ENCODE results near the gene BBS1.
A peak's percentile ranks its signal among the peaks of the same experiment; 100 is the strongest.

Gene BBS1

DNA sequence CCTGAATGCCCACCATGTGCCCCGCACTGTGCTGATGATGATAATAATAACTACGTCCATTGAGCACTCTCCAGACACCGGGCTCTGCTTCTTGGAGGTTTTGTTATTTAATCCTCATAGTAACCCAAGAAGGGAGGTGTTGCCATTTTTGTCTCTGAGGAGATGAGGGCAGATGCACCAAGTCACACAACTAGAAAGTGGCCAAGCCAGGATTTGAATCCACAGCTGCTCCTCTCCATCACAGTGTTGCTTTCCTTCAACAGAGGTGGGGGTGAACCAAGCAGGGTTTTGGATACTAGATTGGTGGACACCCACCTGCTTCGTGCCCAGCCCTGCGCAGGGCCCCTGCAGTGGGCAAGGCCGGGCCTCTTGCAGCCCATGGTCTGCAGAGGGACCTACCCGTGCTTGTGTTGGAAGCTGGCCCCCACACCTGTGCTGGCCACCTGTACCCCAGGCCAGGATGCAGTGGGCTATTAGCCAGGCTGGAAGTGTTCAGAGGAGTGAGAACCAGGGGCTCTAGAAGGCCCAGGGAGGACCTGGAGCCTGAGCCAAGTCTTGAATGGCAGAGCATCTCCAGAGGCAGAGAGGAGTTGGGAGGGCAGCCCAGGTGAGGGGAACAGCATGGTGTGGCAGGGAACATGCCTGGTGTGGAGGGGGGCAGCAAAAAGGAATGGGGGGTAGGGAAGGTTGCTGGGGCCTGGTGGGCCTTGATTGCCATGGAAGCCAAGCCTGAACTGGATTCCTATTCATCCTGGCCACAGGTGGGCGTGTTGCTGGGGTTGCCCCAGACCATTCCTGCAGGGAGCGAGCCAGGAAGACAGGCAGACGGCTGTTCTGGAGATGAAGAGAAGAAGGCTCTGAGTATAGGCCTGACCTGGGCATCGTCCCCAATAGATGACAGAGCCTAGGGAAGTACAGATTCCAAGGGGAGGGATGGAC, 32.9 kb upstream of the BBS1 start:
- no peak for DNase-seq

DNA sequence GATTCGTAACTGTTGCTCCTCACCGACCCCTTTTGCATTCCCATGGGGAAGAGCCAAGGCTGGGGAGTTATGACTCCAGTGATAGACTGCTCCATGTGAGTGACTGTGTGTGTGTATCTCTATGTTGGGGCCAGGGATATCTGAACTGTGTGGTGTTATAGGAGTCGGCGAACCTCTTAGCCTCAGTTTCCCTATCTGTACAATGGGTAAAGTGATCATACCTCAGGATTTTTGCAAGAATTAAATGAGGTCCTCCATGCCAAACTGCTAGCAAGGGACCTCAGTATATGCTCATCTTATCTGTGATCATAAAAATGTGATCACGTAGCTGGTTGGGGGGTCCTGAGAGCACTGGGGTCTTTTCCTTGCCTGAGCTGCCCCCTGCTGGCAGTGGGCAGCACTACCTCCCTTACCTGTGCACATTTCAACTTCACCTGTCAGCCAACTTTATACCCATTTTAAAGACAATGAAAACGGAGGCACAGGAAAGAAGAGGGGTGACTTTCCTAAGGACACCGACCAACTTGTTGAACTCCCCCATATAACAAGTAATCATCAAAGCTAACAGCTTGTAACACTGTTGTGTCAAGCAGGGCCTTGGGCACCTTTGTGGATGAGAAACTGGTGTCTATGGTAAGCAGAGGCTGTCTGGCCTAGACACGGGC, 31.6 kb upstream of the BBS1 start:
- peak; percentile 54 to 60 for DNase-seq

DNA sequence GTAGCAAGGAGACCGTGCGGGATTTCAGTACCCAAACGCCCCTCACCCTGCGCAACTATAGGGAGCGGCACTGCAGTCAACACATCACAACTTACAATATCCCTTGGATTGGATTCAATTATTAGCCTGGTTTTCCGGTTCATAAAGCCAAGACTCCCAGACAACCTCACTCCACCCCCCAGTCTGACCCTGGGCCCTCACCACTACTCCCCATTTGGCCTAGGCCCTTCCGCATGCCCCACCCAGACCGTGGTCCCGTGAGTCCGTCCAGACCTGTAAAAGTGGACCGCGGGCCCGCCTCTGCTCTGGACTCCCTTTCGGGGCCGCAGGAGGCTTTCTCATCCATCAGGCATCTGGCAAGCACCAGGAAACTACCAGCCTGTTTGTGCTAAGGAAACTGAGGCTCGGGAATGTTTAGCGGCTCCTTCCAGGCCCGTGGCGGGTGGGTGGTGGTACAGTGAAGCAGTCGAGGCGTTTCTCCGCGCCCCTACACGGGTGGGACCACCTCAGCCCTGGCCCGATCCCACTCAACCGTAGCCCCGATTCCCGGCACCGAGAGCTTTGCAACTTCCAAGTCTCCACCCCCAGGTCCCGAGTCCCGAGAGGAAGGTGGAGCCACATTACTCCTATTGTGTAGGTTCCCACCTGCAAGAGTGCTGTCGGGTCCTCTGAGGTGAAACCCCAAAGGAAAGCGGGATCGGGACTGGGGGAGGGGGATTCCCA, 30.9 kb upstream of the BBS1 start:
- peak in 1 of 2 experiments; percentile 44 for DNase-seq

DNA sequence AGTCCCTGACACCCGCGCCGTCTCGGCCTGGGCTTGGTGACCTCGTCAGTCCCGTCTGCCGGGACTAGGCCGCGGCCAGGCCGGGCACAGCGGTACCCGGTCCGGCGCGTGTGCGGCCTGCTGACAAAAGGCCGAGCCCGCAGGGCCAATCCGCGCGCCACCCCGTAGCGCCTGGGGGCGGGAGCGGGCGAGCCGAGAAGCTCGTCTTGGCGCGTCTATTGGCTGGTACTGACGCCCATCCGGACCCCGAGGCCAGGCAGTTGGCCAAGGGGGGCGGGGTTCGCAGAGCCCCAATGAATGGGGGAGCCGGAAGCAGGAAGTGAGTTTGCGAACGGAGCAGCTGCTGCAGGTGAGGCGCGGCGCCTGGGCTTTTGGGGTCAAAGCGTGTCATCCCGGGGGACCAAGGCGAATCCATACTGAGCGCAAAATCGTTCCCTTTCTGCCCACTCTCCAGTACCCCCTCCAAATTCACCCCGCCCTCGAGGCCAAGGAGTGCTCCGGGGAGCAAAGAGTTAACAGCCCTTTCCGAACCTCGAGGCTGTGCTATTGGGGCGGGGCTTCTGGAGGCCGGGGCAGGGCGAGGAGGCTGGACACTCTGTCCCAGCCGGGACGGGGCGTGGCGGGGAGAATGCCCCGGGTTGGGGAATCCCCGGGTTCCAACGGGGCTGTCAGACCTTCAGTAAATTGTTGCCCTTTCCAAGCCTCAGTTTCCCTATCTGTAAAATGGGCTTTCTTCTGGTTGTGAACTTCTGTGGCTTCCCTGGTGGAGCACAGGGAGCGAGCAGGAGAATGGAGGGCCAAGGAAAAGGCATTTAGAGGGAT, 30.1 kb upstream of the BBS1 start, which contains the start of gene DPP3:
DPP3 (plus strand) TSS at position 318 of the 822 bp plus-strand sequence. CDS start 1,767 bp downstream, outside the sequence.
- peak; percentile 97 to 98 for DNase-seq

DNA sequence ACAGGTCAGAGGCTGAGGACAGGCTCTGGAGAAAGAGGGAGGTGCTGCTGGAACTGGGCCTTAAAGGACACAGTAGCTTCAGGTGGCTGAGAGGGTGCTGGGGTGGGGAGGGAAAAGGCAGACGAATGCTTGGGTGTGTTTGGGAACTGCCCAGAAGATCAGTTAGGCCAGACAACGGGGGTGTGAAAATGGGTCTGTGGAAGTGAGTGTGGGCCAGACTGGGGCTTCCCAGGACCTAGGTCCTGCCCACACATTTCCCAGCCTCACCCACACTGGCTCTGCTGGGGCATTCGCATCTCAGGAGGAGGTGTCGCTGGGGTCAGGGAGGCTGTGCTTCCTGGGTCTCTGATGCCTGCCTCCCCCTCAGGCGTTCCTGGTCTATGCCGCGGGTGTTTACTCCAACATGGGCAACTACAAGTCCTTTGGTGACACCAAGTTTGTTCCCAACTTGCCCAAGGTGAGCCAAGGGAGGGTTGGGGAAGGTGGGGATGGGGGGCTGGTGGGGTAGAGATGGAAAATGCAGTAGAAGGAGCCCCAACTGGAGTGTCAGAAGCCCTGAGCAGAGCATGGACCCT, 25.5 kb upstream of the BBS1 start:
- DNase-seq: no peak

DNA sequence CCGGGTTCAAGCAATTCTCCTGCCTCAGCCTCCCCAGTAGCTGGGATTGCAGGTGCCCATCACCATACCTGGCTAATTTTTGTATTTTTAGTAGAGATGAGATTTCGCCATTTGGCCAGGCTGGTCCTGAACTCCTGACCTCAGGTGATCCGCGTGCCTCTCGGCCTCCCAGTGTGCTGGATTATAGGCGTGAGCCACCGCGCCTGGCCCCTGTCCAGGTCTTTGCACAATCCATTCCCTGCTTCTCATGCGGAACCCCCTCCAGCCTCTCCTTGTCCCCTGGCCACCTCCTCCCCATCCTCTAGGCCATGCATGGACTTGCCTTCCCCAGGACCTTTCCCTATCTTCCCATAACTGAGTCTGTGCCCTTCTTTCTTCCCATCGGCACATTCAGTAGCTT, 21.5 kb upstream of the BBS1 start:
- DNase-seq: no peak

DNA sequence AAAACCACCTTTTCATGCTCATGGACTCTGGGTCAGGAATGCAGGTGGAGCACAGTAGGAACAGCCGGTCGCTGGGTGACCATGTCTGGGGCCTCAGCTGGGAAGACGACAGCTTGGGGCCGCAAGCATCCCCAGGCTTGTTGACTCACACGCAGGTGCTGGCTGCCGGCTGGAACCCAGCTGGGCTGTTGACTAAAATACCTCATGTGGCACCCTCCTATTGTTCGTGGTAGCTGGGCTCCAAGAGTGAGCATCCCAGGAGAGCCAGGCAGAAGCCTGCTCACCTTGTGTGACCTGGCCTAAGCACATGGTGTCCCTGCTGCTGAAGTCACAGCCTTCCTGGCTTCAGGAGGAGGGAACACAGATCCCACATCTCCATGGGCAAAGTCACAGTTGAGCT, 20.8 kb upstream of the BBS1 start:
- no peak for DNase-seq

DNA sequence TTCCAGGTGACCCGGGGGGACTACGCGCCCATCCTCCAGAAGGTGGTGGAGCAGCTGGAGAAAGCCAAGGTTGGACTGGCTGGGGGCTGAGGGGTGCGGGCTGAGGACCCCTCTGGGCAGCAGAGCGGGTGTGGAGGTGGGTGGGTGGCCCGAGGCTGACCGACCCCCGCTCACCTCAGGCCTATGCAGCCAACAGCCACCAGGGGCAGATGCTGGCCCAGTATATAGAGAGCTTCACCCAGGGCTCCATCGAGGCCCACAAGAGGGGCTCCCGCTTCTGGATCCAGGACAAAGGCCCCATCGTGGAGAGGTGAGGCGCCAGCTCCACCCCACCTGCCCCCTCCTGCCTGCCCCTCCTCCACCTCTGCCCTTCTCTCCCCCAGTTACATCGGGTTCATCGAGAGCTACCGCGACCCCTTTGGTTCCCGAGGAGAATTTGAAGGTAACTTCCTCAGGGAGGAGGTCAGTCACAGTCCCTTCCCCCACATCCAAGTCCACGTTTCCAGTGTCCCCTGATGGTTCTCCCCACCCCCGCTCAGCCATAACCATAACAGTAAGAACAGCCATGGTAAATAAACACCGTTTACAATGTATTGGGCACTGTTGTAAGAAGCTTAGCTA, 19.0 kb upstream of the BBS1 start:
- DNase-seq: no peak

DNA sequence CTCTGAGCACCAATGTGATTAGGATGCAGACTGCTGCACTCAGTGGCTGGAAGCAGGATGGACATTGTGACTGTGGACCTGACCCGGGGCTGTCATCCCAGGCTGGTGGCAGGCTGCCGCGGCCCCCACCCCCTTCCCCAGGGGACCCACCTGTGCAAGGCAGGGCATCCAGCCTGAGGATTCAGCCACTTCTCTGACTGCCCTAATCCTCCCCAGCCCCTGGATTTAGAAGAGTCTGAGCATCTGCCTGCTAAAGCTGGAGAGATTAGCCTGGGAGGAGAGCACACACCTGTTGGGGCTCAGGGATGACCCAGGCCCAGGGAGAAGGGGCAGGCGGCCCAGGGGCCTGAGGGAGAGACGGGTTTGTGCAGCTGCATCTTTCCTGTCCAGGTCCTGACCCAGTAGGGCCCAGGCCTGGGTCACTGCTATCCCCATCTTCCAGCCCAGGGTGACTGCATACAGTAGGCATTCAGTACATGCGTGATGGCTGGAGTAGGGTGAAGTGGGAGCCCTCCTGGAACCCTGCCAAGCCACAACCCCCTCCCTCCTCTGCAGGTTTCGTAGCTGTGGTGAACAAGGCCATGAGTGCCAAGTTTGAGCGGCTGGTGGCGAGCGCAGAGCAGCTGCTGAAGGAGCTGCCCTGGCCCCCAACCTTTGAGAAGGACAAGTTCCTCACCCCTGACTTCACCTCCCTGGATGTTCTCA, 18.1 kb upstream of the BBS1 start:
- DNase-seq: no peak

DNA sequence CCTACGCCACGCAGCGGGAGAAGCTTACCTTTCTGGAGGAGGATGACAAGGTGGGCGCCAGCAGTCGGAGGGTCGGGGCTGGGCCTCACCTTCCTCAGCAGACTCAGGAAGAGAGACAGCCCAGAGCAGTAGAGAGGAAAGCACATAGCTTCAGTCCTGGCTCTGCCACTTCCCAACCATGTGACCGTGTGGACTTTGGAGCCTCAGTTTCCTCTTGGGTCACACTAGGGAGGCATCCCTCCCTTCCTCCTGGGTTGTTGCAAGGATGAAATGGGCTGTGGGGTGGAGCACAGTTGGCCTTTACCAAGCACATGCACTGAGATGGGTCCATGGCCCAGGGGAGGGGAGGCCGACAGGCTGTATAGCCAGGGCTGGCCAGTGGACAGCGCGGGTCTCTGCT, 17.3 kb upstream of the BBS1 start:
- no peak for DNase-seq

DNA sequence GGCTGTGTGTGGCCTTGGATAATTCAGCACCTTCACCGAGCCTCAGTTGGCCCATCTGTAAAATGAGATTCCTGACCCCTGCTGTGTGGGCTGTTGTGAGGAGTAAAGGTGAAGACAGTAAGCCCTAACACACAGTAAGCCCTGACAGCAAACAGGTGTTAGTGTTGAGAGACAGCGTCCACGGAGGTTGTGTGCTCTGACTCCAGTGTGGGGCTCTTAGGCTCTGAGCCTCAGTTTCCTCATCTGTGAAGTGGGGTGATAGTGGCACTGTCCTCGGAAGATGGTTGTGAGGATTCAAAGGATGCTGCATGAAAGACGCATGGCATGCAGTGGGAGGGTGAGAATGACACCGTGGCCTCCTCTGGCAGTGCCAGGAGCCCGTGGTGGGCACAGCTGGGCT, 16.0 kb upstream of the BBS1 start:
- no peak for DNase-seq

DNA sequence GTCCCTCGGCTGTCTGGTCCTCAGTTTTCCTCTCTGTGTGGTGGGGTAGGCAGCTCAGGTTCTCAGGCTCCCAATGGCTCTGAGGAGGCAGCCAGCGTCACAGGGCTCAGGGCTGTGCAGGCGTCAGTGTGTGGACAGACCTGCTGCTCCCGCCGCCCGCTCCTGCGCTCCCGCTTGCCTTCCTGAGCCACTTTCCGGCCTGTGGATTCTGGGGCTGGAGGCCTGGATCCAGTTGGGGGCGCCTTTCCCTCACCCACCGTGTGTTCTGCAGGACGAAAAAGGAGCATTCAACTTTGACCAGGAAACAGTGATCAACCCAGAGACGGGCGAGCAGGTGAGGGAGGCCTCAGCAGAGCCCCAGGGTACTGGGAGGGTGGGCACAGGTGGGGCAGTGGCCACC, 15.5 kb upstream of the BBS1 start:
- DNase-seq: no peak

DNA sequence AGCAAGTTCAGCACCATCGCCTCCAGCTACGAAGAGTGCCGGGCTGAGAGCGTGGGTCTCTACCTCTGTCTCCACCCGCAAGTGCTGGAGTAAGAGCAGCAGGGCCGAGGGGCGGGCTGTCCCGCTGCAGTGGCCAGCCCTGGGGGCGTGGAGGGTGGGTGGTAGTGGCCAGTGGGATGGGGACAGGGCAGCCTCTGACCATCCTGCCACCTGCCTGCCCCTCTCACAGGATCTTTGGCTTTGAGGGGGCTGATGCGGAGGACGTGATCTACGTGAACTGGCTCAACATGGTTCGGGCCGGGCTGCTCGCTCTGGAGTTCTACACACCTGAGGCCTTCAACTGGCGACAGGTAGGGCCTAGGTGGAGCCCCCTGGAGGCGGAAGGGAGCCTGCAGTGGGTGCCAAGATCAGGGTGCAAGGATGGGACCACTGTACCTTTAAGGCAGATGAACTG, 15.0 kb upstream of the BBS1 start:
- peak in 1 of 2 experiments; percentile 40 for DNase-seq

DNA sequence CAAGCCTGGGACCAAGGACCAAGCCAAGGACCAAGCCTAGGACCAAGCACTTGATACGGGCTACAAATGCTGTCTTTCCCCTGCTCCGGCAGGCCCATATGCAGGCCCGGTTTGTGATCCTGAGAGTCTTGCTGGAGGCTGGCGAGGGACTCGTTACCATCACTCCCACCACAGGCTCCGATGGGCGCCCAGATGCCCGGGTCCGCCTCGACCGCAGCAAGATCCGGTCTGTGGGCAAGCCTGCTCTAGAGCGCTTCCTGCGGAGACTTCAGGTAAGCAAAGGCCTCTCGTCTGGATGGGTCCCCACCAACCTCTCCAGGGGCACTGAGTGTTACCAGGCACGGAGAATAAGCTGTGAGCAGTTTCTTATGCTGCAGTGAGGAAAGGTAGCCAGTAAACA, 13.2 kb upstream of the BBS1 start:
- no peak for DNase-seq

DNA sequence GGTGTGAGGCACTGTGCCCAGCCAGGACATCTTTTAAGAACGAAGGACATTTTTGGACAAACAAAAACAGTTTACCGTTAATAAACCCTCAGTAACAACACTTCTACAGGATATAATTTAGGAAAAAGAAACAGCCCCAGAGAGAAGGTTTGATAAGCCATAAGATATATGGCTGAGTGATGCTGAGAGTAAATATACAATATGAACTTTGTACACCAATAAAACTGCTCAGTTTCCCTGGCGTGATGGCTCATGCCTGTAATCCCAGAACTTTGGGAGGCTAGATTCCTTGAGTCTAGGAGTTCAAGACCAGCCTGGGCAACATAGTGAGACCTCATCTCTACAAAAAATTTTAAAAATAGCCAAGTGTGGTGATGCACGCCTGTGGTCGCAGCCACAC, 11.9 kb upstream of the BBS1 start:
- no peak for DNase-seq

DNA sequence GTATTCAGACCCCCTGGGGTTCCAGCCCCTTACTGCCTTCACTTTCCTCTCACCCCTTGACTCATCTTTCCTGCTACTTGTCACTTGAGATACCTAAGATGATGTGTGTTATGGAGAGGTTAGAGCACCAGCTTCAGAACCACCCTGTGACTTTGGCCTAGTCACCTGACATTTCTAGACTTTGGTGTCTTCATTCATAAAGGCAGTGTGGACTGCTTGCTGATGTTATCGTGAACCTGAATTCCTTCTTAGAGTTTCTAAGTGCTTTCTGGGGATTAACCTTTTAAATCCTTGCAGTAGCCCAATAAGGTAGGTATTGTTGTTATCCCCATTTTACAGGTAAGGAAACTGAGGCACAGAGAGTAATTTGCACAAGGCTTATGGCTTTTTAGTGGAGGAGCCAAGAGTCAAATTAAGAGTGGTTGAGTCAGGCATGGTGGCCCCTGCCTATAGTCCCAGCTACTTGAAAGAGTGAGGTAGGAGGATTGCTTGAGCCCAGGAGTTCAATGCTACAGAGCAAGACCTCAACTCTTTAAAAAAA, 5.1 kb upstream of the BBS1 start:
- no peak for DNase-seq

DNA sequence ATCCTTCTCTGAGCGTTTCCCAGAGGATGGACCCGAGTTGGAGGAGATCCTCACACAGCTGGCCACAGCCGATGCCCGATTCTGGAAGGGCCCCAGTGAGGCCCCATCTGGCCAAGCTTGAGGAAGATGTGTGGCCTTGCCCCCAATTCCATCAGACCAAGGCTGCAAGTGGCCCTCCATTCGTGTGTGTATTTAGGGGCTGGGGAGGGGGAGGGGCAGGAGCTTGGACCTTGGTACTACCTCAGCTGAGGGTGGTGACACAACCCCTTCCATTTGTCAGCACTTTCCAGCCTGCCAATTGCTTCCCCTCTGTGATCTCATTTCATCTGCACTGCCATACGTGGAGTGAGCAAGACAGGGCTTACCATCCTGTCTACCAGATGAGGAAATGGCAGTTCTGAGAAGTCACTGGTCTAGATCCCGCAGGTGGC, 1.3 kb upstream of the BBS1 start:
- DNase-seq: no peak

DNA sequence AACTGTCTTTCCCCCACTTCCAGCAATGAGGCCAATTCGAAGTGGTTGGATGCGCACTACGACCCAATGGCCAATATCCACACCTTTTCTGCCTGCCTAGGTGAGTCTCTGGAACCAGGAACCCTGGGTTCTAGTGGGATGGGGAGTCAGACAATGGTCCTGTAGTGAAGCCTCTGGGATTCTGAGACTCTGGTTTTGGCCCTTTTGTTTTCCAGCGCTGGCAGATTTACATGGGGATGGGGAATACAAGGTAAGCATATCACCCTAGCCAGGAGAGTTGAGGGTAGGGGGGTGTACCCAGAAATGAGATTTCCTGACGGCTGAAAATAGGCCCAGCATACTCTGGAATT, 530 bp downstream of the BBS1 start:
- no peak for DNase-seq

DNA sequence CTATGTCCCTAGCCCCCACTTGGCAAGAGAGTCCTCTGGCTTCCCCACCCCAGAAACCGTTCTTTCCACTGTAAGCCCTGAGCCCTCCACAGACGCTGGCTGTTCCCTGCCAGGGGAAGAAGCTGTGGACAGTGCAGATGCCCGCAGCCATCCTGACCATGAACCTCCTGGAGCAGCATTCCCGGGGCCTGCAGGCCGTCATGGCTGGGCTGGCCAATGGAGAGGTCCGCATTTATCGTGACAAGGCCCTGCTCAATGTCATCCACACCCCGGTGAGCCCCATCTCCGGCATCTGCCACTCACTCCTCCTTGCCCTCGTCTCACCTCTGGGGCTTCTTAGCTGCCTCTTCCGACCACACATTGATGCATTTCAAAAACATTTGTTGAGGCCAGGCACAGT, 13.2 kb downstream of the BBS1 start:
- DNase-seq: no peak

DNA sequence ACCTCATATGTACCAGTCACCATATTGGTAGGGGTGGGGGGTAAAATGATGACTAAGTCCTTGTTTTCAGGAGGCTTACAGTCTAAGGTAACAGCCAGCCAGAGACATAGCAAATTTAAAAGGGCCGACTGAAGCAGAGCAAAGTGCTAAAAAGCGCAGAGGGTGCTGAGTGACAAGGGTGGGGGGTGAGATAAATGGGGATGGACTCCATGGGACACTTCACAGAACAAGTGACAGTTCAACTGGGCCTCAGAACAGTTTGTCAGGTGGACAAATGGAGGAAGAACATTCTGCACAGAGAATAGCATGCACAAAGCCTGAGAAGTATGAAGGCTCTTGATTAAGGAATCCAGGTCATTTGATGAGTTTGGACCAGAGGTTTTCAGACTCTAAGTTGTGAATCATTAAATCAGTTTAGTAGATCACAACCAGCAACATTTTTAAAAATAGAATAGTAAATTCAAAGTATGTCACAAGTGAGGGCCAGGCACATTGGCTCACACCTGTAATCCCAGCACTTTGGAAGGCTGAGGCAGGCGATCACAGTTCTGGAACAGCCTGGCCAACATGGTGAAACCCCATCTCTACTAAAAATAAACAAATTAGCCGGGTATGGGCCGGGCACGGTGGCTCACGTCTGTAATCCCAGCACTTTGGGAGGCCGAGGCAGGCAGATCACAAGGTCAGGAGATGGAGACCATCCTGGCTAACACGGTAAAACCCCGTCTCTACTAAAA, 14.0 kb downstream of the BBS1 start:
- DNase-seq: no peak

Data from activated T-cell treated with anti-CD3 and anti-CD28 coated beads, Interleukin-2, amount 50 U/mL, for 48 hours (primary cell).